ENCODE data around the gene SLC38A8.

- TF ChIP-seq POLR2A (IDR thresholded peaks at IDR 0.05) (no peak), CTCF (IDR thresholded peaks at IDR 0.05) (no peak), POLR2AphosphoS5 (IDR thresholded peaks at IDR 0.05) (no peak), EP300 (IDR thresholded peaks at IDR 0.05) (no peak)
Observed at GRCh38 chr16:84052071-84052622, 9.6 kb upstream of the SLC38A8 start.
